T-helper 1 cell (primary cell): Measurements from ENCODE around the gene GLYATL1.

Experiments used
- DNase-seq, 5 donors: peaks; one replicate each; pipeline ENCODE4 v3.0.0-alpha.2; 2012 to 2020

GLYATL1 gene

DNA sequence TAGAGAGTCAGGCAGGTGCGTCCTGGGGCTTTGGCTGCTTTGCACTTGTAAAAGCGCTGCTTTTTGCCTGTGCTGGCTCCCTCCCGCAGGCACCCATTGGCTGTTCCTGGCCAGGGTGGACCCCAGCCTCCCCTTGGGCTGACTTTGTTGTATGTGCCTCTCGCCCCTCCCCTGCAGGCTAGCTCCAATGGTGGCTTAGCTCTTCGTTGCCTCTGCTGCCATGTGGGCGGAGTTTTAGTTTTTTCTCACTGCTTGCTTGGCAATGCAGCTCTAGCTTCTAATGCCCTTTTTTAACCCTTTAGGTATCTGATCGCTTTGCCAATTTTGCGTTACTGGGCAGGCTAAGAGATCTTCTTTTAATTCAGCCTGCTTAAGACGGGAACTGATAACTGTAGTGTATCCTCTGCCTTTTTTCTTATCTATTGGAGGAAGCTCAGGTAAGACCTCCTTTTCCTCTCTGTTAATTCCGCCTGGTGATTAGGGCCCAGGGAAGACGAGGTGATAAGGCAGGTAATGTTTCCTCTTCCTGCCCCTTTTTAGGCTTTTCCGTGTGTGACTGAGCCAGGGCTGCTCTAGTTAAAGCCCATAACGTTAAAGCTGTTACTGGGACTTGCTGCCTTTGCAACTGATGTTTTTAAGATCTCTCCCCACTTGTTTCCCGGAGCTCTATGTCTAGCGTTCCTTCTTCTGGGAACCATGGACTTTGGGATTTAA, 11.7 kb upstream of the GLYATL1 start:
- no peak for DNase-seq

DNA sequence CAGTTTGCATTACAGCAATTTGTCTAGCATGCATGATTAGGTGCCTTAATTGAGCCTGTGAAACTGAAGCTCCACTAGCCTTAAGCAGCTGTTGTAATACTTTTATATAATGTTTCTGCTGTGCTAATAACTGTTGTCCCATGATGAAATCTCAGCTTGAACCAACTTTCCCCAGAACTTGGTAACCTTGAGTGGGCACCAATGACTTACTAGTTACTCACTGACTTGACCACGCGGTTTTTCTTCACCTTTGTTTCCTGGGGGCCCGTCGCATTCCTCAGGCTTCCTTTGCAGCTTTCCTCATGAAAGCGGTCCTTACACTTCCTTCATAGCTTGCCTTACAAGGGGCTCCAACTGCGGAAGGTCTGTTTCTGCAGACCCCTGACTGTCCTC, 11.2 kb upstream of the GLYATL1 start:
- DNase-seq = no peak

DNA sequence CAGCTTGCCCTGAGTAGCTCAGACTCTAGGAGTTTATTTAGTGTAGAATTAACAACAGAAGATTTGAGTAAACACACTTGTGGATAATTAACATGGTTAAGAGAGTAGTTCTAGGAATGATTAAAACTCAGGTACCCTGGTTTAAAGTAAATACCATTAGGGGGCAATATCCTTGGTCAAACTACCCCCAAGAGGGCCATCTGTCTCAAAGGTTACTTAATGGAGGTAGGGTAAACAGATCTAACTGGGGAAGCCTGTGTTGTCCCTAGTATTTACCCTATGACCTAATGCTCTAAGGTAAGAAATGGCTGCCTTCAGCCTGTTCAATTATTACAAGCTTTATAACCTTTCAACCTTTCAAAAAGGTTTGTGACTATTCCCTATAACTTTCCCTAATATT, 10.6 kb upstream of the GLYATL1 start:
- no peak for DNase-seq

DNA sequence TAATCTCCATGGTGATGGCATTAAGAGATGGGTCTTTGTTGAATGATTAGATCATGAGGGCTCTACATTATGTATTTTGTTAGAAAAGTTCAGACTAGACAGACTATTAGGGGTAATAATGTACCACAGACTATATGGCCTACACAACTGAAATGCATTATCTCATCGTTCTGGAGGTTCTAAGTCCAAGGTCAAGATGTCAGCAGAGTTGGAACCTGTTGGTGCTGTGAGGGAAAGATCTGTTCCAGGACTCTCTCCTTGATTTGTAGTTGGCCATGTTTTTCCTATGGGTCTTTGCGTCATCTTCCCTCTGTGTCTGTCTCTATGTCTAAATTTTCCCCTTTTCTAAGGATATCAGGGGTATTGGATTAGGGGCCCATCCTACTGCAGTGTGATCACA, 8.4 kb upstream of the GLYATL1 start:
- no peak for DNase-seq

DNA sequence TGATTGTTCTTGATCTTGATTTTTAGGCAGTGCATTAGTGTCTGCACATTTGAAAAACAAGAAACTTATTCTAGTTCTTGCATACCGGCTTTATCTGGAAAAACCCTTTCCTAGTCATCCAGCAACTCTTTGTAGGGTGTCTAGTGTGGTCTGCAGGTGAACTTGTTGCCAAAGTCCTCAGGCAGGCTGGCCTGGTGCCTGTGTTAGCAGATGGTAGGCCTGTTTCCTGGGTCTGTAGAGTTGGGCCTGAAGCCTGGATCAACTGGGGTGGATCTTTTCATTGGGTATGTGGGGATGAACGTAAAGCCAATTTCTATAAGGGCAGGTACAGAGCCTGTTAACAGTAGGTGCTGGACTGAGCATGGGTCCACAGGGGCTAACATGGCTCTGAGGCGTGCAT, 5.6 kb upstream of the GLYATL1 start:
- DNase-seq = no peak

DNA sequence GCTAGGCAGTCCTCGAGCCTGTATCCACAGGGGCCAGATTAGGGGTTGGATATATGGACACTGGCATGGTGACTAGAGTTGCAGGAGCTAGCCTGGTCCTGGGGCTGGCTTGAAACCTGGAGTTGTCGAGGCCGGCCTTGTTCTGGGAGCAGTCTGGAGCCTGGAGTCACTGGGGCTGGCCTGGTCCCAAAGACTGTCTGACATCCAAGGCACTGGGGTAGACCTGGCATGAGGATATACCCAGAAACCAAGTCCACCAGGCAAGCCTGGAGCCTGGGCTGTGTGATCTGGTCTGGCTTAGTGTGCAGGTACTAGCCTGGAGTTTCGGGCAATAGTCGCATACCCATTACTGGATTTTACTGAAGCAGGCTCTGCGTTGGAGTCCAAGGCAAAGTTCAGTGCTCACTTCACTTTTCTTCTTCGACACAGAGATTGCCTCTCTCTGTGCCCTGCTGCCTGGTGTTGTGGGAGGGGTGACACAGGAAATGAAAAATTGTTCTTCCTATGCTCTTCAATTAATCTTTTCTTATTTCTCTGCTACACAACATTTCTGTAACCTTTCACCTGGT, 4.3 kb upstream of the GLYATL1 start:
- DNase-seq = no peak

DNA sequence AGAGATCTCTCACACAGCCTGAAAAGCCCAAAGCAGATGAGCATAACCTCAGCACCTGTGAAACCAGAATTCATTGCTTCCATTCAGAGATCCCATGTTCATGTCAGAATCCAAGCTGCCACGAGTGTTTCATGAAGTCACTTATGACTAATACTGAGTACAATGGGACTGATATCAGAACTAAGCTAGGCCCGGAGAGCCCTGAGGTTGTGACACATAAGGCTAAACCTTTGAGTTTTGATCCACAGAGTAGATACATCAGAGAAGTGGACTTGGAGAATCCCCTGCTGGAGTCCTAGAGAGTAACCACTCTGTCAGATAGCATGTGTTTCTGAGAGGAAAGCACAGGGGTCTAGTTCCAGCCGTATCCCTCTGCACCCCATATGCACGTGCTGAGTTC, 890 bp upstream of the GLYATL1 start:
- no peak for DNase-seq

DNA sequence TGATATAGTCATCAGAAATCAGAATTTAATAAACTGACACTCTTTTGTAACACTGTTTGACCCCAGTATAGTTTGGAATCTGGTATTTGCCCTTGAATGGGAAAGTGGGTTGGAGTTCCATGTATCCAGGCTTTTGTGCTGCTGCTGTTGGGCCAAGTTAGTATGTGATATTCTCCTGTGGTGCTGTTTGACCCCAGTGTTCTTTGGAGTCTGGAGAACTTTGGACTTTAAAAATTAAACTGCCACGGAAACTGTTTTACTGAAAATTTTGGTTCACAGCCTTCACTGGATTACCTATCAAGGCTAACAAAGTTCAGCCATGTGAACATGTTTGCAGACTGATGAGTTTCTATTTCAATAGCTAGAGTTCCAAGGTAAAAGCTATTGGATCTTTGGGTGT, 740 bp downstream of the GLYATL1 start:
- DNase-seq = no peak

DNA sequence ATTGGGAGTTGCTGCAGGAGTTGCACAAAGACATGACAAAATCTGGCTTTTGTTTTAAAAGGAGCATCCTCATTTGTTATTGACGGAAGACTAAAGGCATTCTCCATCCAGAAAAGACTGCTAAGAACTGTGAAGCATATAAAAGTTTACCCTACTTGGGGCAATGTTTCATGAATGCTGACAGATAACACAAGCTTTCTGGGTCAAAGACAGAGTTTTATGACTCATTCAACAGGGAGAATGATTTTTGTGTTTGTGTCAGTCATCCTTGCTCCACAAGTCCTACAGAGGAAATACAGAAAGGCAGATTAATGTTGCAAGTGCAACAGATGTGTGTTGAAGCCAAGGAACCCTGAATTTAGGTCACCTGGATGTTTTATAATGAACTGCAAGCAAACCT, 2.5 kb downstream of the GLYATL1 start:
- DNase-seq = no peak

DNA sequence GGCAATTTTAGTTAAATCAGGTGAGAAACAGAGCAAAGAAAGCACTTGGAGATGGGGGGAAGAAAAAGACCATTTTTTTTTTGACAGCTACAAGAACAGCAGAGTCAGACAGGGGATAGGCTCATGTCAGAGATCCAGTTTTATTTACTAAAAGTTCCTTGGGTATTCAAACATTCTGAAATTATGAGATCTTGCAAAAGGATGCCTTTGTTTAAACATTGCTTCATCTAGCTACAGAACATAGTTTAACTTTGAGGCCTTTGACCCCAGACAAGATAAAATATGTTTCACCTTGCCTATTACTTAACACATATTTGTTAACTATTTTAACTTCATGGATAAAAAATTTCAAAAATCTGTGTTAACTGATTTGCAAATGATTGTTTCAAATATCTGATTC, 6.4 kb downstream of the GLYATL1 start:
- DNase-seq = no peak

DNA sequence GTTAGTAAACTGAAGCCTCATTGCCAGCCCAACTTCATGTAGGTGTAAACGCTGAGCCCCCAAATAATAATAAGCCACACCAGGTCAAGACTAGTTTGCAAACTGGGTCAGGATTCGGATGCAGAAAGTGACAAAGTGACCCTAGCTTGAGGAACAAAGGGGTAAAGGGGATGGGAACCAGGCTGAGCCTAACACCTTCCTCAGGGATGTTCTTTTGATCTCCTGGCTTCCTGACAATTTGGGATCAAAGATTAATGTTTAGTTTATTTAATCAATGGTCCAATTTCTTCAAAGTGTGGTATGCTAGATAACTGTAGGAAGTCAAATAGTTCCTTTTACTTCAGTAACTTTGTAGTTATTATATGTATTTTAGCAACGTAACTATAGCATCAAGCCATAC, 9.9 kb downstream of the GLYATL1 start:
- DNase-seq = no peak

DNA sequence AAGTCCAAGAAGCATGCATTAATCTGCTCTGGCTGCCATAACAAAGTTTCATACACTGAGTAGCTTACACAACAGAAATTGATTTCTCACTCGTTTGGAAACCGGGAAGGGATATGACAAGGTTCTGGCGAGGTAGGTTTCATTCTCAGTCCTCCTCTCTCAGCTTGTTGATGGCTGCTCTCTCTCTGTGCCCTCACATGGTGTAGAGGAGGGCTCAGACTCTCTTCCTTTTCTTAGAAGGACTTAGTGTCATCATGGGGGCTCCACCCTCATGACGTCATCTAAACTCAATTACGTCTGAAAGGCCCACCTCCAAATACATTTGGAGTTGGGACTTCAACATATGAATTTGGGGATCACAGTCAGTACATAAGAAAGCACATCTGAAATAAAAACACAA, 18.6 kb downstream of the GLYATL1 start:
- no peak for DNase-seq

DNA sequence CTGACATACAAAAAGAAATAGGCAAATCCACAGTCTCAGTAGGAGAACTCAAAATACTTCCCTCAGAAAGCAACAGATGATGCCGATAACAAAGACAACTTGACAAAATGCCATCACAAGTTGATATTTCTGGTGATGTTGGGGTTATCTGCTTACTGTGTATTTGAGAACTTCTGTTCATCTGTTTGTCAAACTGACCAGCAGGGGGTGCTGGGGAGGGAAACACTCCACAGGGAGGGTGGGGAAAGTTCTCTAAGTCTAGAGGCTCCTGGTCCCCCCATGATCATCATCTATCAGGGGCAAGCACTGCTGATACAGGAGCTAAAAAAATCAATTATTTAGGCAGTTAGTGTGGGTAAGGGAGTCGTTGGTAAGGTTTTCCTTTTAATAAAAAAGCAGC, 19.2 kb downstream of the GLYATL1 start:
- DNase-seq = peak in 2 of 5 donors; percentile 5 to 23

DNA sequence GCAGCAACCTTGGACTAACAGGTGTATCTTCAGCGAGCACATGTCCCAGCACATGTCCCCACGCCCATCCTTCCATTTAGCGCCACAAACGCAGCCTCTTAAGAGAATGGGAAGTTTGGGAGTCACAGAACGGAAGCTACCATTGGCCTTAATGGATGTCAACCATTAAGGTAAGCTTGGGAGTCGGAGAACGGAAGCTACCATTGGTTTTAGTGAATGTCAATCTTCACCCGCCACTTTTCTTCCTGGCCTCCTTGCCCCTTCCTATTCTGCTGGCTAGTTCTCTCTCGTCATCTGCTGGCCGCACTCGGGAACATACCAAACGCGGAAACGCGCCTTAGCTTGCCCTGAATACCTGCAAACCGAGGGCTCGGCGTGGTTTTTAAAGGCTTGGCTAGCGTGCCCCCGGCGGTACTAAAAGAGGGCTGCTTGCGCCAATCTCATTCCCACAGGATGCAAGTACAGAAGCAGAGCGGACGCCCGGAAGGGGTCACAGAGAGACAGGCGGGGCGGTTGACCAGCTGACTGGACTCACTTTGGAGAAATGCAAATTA, 24.3 kb downstream of the GLYATL1 start:
- DNase-seq = no peak

DNA sequence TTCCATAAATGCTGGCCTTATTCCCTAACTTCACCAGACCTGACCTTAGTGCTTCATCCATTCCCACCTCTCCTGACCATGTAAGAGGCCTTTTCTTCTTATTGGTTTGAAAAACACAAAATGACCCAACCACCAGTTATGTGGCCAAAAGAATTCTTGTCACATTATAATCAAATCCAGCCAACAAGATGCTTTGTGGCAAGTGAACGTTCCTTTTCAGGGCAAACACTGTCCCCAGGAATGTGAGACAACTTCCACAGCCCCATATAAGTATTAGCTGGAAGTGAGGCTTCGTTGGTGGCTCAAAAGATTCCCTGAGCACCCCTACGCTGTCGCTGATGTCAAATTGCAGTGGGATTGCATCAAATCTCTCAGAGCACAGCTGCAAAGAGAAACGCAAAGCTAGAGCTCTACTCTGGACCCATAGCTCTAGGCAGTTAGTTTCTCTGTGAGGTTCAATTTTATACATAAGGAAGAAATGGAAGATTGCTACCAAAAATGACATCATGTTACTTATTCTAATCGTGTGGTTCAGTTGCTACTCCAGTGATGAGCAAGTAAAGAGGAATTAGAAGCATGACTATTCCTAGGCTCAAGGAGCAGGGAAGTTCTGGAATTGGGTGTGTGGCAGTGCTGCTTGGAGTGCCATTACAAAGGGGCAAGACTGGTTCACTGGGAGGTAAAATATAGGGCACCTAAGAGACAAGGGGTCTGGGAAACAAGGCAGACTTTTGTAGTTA, 26.1 kb downstream of the GLYATL1 start:
- no peak for DNase-seq

DNA sequence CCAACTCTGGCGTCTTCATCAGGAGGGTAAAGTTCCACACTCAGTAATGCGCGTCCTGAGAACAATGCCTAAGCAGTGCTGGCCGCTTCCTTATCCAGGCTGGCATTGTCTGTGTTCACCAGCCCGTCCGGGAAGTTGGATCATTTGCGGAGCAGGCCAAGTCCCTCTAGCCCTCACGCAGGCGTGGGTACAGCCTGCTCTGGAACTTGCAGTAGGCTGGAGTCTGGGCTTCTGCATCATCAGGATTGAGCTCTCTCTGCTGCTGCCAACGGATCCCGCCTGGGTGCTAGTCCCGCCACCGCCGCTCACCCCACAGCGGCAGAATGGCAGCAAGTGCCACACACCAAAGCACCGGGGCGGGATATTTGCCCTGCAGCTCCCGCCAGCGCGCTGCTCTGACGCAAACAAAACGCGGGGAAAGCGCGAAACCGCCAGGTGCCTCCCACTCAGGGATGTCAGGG, 29.0 kb downstream of the GLYATL1 start:
- DNase-seq = no peak

DNA sequence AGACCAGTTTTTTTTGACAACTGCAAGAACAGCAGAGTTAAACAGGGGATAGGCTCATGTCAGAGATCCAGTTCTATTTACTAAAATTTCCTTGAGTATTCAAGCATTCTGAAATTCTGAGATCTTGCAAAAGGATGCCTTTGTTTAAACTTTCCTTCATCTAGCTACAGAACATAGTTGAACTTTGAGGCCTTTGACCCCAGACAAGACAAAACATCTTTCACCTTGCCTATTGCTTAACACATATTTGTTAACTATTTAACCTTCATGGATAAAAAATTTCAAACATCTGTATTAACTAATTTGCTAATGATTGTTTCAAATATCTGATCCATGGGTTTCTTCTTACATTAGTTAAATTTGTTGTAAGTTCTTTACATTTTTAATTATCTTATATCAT, 38.2 kb downstream of the GLYATL1 start:
- no peak for DNase-seq

DNA sequence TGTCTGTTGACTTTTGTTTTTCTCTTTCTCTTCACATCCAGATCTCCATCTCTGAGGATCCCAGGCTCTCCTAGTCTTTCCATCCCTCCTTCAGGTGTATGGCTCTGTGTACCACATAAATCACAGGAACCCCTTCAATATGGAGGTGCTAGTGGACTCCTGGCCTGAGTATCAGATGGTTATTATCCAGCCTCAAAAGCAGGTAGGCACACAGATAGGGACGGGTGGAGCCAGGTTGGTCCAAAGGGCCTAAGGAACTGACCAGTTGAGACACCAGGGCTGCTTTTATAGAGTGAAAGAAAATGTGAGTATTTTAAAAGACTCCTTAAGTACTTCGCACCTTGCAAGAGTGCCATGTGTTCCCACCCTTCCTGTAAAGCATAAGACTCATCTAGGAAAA, 39.9 kb downstream of the GLYATL1 start:
- DNase-seq = no peak

DNA sequence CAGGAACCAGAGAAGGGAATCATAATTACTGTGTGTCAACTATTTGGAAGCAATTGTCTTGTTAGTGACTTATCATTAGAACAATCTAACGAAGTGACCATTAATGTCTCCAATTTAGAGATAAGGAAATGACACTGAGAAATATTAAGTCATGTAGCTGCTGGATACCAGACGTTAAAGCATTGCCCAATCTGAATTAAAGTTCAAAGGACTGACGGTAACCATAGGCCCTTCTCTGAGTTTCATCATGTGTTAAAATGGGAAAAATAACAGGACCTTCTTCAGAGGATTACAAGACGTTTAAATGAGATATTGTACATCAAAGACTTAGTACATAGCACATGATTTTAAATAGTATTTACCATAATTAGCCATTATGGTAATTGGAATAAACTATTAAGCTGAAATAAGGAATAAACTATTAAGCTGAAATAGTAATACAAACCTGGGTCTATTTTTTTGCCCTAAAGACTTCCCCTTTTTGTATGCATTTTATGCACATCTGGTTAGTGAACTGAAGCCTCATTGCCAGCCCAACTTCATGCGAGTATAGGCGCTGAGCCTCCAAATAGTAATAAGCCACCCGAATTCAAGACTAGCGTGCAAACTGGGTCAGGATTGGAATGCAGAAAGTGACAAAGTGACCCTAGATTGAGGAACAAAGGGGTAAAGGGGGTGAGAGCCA, 41.0 kb downstream of the GLYATL1 start:
- DNase-seq = no peak

DNA sequence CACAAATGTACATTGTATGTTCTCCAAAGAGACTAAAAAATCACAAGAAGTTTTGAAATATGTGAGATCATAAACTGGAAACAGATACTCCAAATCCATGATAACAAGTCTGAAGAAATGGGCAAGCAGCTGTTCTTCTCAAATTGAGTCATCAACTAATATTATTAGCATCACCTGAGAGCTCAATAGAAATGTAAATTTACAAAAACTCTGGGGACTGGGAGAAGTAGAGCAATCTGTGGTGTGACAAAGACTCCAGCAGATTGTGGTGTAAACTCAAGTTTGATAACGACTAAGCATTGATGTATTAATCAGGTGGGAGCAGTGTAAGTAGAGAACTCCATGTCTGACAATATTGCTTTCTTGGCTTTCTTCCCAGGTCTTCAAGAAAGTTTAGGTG, 53.2 kb downstream of the GLYATL1 start:
- no peak for DNase-seq

DNA sequence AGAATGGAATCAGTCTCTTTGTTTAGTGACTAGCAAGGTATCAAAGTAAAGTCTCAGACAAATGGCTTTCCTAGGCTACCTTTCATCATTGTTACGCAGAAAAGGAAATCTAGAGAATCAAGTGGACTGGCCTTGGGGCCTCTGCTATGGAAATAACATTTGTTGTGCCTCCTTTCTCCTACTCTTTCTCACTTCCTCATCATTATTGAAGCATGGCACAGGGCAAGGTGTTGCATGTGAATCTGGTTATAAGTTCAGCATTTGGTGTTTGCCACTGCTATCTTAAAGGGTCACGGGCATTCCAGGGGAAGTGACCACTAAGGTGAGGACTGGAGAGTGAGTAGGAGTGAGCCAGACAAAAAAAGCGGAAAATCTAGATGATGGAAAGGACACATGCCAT, 54.9 kb downstream of the GLYATL1 start:
- DNase-seq = no peak

DNA sequence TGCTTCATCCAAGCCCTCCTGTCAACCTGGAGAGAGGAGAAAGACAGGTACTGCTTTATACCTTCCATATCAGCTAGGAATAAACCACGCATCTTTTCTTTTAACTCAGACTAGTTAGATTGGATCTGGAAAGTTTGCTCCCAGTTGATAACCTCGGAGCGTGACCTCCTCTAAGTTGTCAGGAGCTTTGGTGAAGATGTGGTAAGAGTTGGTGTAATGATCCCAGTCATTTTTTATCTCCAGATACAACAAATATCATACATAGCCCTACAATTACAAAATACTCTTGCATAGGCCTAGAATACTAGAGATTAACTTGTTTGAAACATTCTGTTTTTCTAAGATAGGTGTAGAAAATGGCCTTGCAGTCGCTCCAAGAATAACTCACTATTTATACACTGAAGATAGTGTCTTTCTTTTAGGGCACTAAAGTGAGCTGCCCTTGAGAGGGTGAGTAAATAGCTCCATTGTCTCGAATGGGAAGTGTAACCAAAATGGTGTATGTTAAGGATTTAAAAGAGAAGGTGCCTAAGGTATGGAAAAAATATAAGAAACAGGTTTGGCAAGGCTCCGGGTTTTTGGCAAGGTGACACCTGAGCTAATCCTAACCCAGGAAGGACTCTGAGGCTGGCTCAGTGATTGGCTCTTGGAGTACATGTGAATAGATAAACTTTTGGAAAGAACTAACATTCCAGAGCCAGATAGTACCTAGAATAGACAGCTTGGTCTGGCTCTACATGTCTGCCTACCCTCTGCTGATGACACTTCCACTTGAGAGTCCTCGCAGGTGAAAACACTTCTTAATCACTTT, 59.4 kb downstream of the GLYATL1 start:
- DNase-seq = no peak

DNA sequence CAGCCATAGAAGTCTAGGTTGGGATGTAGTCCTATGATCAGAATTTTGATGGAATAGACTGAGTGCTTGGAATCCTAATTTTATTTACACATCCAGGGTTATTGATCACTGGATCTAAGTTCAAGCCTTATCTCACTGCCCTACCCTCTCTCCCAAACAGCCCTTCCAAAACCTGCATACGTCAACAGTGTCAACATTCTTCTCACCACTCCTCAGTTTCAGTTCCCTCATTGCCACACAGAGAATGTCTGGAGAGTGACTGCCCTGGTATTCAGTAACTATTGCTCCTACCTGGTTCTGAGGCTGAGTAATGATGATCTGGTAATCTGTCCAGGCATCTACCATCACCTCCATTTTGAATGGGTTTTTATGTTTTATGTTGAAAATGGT, 60.0 kb downstream of the GLYATL1 start:
- DNase-seq = no peak
